Retina (tissue), 1 donor: Measurements from ENCODE around the gene MIOS.

ENCODE experiments used
- DNase-seq: peaks from one replicate; pipeline ENCODE4 v3.0.0-alpha.2; 2016

MIOS gene

DNA sequence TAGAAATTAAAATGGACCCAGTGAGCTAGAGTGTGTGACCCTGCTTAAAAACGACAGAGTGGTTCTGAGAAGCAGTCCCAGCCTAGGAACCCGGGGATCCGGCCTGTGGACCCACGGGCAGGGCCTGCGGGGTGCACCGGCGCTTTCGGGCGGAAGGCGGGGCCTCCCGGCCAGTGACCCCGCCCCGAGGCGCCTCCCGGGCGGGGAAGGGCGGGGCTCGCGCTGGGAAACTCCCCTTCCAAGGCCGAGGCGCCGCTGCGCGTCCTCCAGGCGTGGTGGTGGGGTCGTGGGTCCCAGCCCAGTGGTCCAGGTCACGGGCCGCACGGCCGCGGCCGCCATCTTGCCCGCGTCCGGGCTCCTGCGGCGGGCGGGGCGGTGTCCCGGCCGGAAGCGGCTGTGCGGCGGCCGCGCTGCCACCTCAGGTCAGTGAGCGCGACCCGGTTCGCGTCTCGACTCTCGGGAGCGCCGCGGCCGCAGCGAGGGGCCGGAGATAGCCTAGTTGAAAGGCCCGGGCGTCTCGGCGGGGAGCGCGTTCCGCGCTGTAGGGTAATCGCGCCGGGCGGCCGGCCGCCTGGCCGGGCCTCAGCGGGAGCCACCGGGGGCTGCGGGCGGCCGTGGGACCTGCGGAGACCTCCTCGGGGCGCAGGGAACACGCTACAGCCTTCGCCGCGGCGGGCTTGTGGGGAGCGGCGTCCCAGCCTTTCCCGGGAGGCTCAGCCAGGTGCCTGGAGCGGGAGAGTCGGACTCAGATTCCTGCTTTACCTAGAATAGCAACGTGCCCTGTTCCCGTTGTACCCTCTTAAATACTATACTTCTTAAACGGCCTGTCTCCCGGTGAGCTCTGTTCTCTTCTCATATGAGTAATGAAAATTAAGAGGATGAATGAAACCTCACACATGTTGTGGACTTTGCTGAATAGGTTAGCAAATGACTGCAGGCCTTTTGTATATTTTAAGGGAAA lies at the start of gene MIOS:
MIOS (plus strand) TSS at position 234 of the 961 bp plus-strand sequence. CDS start 5,592 bp downstream, outside the sequence.
- DNase-seq = peak; percentile 86

DNA sequence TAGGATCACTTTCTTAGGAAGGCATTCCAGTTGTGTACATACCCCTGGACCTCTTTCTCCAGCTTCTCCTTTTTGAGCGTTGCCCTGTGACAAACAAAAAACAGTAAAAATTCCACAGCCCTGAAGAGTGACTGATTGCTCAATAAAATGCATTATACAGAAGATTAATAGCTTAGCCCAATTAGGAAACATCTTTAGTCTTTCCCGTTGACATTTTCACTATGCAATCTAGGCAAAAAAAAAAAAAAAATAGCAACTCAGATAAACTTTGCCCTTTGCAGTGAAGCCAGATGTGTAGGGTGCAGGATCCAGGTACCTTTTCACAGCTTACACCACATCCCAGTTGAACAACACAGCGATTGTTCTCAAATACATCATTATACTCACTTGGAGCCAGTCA lies 48.9 kb upstream of the MIOS start:
- no peak for DNase-seq

DNA sequence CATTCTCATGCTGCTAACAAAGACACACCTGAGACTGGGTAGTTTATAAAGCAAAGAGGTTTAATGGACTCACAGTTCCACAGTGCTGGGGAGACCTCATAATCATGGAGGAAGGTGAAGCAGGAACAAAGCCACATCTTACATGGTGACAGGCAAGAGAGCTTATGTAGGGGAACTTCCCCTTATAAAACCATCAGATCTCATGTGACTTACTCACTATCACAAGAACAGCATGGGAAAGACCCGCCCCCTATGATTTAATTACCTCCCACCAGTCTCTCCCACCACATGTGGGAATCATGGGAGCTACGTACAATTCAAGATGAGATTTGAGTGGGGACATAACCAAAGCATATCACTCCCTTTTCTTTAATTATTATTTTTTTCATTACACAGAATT lies 47.6 kb upstream of the MIOS start:
- no peak for DNase-seq

DNA sequence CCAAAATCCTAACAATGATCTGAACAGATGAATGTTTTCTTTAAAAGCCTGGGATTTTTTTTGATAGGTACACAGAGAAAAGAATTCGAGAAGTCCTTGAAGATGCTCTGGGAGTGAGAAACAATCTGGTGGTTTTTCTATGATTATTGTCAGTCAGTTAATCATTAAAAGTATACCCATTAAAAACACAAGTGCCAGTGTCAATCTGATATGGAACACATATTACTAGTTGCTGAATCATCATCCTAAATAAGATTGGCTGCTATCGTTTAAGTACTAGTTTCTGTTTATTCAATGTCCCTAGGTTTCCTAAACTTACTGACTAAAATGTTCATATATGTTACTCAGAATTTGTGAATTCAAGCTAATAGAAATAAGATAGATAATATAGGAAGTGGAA lies 47.2 kb upstream of the MIOS start:
- no peak for DNase-seq

DNA sequence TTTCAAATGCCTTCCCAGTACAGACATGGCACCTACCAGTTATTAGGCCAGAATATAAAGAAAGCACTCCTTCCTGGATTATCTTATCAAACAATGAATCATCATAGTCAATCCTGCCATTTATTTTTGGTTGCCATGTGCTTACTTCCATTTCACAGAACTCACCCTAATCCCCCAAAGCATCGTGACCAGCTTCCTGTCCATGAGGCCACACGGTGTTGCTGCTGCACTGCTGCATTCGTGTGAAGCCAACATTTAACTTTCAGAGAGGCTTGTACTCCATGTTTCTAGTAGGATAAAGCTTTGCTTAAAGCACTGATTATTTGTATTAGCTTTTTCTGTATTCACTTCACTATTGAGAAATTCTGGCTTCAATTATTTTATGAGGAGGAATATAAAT lies 45.4 kb upstream of the MIOS start:
- no peak for DNase-seq

DNA sequence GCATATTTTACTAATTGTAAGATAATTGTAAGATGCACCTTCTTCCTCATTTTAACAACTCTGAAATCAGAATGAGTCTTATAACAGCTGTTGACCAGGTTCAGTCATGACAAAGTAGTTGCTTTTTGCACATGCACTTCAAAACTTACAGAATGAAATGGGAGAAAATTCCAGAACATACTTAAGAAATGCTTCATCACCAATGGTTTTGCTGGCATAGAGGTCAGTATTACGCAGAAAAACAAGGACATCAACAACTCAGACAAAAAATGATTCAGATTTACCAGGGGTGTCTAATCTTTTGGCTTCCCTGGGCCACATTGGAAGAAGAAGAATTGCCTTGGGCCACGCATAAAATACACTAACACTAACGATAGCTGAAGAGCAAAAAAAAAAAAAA lies 44.3 kb upstream of the MIOS start:
- DNase-seq = no peak

DNA sequence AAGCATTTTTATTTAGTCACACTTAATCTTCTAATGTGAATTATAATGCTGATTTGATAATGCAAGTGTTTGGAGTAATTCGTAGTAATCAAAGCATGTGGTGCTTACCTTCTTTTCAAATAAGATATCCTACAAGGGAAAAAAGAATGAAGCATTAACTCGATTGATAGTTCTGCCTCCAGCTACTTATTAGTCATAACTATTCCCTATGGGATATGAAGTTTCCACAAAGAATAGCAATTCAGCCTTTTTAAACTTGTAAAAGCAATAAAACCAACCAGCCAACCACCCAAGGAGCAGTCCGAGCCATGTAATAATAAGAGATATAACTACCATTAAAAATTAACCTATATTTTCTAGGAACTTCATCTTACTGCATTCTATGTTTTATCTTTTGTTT lies 42.6 kb upstream of the MIOS start:
- DNase-seq = no peak

DNA sequence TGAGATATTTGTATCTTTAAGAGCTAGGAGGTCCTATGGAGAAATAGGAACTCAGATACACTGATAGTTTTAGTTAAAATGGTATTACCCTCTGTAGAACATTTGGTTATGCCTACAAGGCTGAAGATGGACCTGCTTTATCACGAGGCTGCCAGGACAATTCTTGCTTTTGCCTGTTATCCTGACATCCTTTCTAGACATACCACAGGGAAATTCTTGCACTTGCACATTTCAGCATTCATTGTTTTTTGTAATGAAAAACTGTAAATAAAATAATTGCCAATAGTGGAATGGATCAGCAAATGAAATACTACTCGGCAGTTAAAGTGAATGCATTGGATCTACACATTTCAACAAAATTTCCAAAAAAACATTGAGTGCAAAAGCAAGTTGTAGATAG lies 40.7 kb upstream of the MIOS start:
- DNase-seq = no peak

DNA sequence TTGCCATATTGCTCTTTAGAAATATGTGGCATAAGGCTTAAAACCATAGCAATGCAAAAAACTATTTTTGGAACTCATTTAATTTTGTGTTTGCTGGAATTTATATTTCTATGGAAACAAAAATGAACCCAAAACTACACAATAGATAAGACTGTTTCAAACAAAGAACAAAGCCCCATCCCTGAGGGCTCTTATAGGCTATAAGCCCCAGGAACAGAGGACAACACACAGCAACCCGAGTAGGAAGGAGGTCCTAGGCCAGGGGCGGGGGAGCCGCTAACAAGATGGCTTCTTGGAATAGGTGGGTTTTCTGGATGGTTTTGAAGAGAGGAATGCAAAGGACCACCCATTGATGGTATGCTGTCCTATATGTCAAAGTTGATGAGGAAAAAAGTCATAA lies 39.6 kb upstream of the MIOS start:
- no peak for DNase-seq

DNA sequence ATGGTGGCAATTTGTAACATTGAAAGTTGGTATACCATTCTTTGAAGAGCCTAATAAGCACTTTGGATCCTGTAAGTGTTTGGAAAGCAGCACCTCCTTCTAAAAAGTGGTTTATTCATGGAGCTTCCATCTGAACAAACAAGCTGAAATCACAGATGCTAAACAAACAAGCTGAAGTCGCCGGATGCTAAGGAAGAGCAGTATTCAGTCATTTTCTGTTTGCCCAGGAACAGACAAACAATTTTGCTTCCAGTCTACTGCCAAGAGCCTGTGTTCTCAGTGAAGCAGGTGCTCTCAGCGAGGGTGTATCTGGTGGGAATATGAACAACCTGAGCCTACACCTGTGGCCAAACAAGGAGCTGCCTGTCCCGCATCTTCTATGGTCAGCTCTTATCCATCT lies 37.4 kb upstream of the MIOS start:
- no peak for DNase-seq

DNA sequence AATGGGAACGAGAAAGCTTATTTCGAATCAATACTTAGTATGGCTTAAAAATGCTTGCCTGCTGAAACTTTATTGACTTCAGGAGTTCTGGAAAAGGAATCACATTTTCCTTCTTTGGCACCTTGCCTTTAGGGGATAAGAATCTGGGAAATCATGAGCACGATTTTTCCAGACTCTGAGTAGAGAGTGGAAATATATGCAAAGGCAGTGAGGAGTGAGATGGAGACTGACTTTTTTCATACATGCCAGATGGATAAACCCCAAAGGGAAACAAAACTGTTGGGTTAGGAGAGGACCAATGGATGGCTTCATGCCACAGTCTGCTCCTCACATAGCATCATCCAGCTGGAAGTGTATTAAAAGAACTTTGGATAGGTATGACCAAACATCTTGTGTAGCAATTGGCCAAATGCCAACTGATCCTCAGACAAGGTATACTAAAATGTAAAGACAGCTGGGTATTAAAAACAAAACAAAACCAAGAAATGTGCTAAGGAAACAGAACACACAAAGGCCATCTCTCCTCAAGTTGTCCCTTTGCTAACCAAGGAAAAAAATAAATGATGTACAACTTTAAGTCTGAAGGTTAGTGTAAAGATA lies 32.8 kb upstream of the MIOS start:
- DNase-seq = no peak

DNA sequence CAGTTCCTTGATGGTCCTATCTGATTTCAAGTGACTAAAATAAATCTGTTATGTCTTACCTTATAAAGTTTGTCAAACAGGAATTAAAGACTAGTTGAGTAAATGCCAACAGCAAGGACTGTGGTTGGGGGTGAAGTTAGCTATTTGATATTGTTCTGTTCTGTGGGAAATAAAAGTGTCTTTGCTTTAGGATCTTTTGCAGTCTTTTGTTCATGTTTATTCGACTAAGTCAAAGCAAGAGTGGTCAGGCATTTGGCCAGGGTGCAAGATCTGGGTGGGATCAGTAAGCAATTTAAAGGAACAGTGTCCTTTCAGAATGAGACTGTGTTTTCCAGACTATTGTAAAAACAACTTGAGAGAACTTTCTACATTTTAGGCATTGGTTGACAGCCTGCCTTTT lies 31.0 kb upstream of the MIOS start, which contains the start of gene COL28A1:
COL28A1 (minus strand) TSS at position 183 of the 400 bp plus-strand sequence. CDS start 2,998 bp downstream, outside the sequence.
- no peak for DNase-seq

DNA sequence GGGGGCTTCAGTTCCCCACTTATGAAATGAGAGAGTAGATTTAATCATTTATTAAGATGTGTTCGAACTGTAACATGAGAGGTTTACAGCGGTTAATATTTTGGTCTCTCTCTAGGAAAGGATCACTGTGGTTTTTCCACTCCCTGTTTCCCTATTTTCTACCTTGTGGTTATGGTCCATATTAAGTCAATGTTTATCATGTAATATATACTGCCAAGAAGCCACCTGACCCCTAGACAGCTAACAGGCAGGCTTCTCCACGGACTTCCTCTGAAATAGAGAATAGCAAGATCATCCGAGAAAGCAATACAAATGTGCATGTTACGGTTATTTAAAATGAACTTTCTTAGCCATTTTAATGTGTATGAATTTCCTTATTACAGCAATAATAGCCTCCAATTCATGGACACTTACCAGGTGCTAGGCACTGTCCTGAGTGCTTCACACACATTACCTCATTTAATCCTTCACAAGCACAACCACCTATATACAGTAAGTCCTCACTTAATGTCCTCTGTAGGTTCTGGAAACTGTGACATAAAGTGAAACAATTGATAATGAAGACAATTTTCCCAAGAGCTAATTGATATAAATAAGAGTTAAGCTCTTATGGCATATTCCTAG lies 30.2 kb upstream of the MIOS start:
- no peak for DNase-seq

DNA sequence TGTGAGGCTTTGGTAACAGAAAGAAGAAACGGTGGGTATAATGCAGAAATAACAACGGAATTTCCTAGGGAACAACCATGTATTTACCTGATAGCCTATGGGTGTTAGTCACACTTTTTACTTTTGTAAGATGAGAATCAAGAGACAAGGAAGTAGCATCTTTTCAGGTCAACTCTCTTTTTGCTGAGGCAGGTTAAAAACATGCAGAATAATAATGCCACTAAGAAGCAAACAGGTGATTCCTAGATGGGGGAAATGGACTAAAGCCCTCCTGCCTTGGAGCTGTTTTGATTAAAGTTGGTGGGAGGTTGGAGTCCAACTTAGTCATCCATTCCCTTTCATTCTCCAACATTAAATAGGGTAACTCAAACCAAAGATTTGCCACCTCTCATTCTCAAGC lies 29.0 kb upstream of the MIOS start:
- no peak for DNase-seq

DNA sequence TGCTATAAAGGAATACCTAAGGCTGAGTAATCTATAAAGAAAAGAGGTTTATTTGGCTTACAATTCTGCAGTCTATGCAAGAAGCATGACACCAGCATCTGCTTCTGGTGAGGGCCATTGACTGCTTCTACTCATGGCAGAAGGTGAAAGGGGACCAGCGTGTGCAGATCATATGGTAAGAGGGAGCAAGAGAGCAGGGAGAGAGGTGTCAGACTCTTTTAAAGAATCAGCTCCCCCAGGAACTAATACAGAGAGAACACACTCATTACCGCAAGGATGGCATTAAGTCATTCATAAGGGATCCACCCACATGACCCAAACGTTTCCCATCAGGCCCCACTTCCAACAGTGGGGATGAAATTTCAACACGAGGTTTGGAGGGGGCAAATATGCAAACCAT lies 27.5 kb upstream of the MIOS start:
- DNase-seq = no peak

DNA sequence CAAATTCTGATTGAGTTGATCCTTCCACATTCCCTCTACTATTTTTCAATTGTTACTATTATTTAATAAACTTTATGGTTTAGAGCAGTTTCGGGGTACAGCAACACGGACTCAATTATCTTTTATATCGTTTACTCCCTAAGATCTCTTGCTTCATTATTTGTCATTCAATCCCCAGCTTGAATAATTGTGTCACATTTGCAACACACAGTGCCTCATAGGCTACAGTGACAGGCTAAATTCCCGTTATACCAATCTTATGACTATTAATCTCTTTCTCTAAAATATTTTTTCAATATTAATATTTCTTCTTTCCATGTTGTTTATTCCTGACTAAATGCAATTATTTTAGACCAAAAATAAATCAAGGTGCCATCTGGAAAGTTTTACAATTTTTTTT lies 27.0 kb upstream of the MIOS start:
- DNase-seq = no peak

DNA sequence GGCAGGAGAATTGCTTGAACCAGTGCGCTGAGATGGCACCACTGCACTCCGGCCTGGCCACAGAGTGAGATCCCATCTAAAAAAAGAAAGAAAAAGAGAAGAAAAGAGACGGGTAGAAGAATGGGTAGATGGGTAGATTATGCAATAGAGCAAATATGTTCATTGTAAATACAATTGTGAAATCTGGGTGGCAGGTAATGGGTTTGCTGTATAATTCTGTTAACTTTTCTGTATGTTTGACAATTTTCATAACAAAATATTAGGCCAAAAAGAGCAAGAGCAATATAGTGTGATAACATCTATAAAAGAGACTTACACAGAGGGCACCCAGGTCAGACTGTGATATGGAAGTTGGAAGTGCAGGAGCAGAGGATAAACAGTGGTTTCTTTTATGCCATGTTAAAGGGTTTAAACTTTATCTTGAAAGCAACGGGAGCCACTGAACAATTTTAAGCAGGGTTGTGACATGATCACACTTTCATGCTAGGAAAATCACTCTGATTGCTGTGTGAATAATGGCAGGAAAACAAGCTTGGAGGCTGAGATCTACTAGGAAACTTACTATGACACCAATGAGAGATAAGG lies 24.3 kb upstream of the MIOS start:
- no peak for DNase-seq

DNA sequence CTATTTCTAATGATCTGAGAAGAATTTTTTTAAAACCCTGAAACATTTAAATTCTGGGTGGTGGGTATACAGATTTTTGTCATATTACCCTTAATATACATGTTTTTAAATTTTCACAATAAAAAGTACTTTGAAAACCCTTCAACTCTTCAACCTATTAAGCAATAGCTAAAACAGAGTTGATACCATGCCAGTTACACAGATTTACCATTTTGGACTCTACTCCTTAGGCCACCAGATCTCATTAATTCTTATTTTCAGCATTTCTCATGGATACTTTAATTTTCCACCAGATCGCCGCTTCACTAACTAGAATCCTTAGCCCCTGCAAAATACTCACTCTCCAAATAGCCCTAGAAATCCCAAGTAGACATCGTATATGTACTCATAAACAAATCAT lies 18.3 kb upstream of the MIOS start:
- no peak for DNase-seq

DNA sequence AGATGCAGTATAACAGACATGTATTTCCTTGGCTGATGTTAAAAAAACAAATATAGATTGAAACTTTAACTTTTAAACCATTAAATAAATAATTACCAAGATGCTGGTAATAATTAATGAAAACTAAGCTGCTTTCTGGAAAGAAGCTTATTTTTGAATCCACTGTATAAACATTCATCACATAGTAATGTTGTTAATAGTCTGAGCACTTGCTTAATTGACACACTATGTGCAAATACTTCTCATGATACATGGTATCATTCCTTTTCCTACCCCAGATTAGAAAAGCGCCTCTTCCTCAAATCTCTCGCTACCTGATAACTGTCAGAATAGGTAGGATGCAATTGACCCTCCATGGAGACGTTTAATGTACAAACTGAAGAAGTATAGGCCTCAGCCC lies 16.0 kb upstream of the MIOS start:
- DNase-seq = no peak

DNA sequence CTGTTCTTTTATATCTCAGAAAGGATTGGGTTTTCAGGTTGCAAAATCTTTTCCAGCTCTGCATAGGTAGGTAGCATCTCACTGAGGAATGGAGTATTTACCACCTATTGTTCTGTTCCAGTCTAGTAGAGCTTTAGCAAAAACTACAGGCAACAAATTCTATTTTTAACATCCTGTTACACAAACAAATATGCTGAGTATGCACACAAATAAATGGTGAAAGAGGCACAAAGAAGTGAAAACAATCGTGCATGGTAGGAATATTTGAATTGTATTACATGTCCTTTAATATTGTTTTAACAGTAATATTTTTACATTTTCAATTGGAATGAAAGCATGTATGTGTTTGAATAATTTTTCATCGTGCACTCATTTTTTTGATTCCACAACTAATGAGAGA lies 14.5 kb upstream of the MIOS start:
- DNase-seq = no peak

DNA sequence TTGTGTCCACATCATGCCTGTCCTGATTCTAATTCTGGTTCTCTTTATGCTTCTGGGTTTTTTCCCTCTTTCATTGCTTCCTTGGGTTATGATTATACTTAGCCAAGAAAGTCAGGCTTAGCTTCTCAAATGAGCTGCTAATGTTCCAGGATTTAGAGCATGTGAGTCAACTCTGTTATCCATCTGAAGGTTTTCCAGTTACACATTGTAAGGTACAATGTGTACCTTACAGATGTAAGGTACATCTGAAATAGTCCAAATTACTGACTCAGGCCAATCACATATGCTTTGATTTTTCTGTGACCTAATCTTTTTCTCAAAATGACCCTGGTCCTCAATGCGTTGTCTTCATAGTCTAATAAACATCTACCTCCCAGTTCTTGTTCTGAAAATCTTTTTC lies 13.3 kb upstream of the MIOS start:
- DNase-seq = no peak

DNA sequence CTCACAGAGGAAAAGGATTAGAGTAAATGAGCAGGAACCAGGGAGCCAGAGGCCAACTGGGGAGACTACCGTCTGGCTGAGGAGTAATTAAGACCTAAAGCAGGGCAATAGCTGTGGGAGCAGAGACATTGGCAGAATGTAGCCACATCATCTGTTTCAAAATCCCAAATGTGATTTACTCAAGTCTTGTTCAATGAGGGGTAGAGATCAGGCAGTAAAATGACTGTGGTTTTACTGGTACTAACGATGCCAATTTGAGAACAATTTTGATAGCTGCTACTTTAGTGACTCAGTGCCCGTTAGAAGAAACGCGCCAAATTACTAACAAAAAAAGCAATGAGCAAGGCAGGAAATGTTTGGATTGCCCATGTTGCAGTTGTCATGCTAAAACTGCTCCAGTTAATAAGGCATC lies 12.7 kb upstream of the MIOS start:
- peak; percentile 13 for DNase-seq
